Left colon (tissue), 2 donors: ENCODE measurements around the gene ANKRD36B. TPM values are rescaled to one million over a fixed set of nuclear protein-coding genes. Genes with fewer than 3 reads are reported as not detected.
"Not testable (repeated sequence)": the region's sequence is repeated elsewhere in the genome, so short reads cannot be mapped to it uniquely, and the experiment has no call there.

Experiments
- ATAC-seq: fragments of 200-7000 bp; cut with Tn5 transposase; one replicate; pipeline ENCODE4 v1.9.1; 2020; ENCODE audit warnings: mild to moderate bottlenecking, moderate library complexity
- DNase-seq, 2 donors: peaks; one replicate each; pipeline ENCODE4 v3.0.0-alpha.2; 2020
- intact Hi-C, 2 donors: fragments of 100-400 bp; cut with DNase I in 1 of 2; cut with micrococcal nuclease in 1 of 2; formaldehyde crosslinking; loops; one replicate each; pipeline versions ENCODE4 v1.11.2 to v1.14.0; 2022; cut with DNase I, micrococcal nuclease
- total RNA-seq, 2 donors: library from RNA; stranded (reverse); fragmentation: NEBNext Ultra II Directional; extraction: Animal tissue kit (Norgen Biotek cat#: 25700); gene quantifications; one replicate each; pipeline ENCODE4 v1.2.1, GENCODE V29; 2021
- donor health status: DM: no; HTN: no; CAD: no.
- donor health status: DM: yes; HTN: yes; CAD: no.

Gene ANKRD36B
- total RNA-seq, 2 donors from 2014 or later, result 22.1 to 23.5 TPM

DNA sequence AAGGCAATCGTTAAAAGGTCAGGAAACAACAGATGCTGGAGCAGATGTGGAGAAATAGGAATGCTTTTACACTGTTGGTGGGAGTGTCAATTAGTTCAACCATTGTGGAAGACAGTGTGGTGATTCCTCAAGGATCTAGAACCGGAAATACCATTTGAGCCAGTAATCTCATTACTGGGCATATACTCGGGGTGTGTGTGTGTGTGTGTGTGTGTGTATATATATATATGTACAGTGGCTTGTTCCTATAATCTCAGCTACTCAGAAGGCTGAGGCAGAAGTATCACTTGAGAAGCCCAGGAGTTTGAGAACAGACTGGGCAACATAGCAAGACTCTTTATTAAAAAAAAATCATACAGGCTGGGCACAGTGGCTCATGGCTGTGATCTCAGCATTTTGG is 24.0 kb downstream of the ANKRD36B start:
- intact Hi-C loops, ATAC-seq, DNase-seq: not testable (repeated sequence)

DNA sequence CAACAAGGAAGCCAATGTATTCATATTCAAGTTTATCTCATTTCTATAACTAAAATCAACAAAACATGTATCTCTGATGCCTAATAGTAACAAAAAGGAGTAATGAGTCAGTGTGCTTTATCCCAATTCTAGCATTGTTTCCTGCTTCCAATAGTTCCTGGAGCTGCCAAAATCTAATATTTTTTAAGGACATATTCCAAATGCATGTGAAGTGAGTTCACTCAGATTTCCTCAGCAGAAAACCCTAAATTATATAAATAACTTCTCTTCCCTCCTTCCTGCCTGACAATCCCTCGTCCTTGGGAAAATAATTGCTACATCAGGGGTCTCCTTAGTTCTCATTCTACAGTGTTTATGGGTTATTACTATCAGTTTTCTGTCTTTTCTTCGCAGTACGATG is 37.3 kb downstream of the ANKRD36B start:
- intact Hi-C loops, DNase-seq, ATAC-seq: not testable (repeated sequence)

- DNase-seq, ATAC-seq, intact Hi-C loops: not testable (repeated sequence)
Measured at GRCh38 chr2:97550498-97550897, 39.2 kb downstream of the ANKRD36B start.

DNA sequence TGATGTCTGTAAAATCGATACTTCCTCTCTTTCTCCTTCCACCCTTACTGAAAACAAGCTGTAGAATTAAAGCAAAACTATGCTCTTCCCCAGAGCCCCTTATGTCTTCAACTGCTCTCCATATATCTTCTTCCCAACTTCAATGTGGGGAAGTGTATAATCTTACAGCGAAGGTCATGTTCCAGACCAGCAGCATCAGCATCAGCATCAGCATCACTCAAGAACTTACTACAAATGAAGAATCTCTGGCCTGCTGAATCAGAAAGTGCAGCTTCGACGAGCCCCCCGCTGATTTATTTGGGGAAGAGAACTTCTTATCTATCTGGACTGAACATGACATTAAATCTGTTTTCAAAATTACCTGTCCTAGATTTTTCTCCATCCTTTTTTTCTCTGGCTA is 40.6 kb downstream of the ANKRD36B start:
- intact Hi-C loops, ATAC-seq, DNase-seq: not testable (repeated sequence)

DNA sequence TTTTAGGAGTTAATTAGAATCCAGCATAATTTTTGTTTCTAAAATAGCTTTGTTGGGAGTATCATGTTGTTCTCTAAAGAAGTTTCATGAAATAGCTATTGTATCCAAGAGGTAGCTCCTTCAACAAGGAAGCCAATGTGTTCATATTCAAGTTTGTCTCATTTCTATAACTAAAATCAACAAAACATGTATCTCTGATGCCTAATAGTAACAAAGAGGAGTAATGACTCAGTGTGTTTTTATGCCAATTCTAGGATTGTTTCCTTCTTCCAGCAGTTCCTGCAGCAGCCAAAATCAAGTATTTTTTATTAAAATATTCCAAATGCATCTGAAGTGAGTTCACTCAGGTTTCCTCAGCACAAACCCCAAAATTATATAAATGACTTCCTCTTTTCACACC is 41.1 kb downstream of the ANKRD36B start:
- intact Hi-C loops, ATAC-seq, DNase-seq: not testable (repeated sequence)

DNA sequence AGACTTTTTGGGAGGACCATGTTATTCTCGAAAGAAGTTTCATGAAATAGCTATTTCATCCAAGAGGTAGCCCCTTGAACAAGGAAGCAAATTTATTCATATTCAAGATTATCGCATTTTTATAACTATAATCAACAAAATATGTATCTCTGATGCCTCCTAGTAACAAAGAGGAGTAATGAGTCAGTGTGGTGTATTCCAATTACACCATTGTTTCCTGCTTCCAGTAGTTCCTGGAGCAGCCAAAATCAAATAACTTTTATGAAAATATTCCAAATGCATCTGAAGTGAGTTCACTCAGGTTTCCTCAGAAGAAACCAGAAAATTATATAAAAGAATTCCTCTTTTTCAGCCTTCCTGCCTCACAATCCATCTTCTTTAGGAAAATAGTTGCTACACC is 43.0 kb downstream of the ANKRD36B start:
- no peak for DNase-seq

GRCh38 chr2:97544911-97545310 is 44.8 kb downstream of the ANKRD36B start:
- DNase-seq, ATAC-seq, intact Hi-C loops: not testable (repeated sequence)

More for the DNA sequence above, 43.0 kb downstream of the ANKRD36B start:
- no peak for ATAC-seq
- intact Hi-C loops, result no loop called here

DNA sequence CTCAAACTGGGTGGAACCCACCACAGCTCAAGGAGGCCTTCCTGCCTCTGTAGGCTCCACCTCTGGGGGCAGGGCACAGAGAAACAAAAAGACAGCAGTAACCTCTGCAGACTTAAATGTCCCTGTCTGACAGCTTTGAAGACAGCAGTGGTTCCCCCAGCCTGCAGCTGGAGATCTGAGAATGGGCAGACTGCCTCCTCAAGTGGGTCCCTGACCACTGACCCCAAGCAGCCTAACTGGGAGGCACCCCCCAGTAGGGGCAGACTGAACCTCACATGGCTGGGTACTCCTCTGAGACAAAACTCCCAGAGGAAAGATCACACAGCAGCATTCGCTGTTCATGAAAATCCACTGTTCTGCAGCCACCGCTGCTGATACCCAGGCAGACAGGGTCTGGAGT is 63.8 kb downstream of the ANKRD36B start:
- intact Hi-C loops, ATAC-seq, DNase-seq: not testable (repeated sequence)

- DNase-seq, intact Hi-C loops, ATAC-seq: not testable (repeated sequence)
Measured at GRCh38 chr2:97523816-97524215, 65.9 kb downstream of the ANKRD36B start.

- ATAC-seq, intact Hi-C loops, DNase-seq: not testable (repeated sequence)
Measured at GRCh38 chr2:97522916-97523555, 66.6 kb downstream of the ANKRD36B start.

GRCh38 chr2:97495651-97496050 is 94.0 kb downstream of the ANKRD36B start:
- intact Hi-C loops, result not testable (repeated sequence)

GRCh38 chr2:97490141-97490540 is 99.5 kb downstream of the ANKRD36B start:
- ATAC-seq, intact Hi-C loops: not testable (repeated sequence)
- peak in 1 of 2 donors; percentile 5 for DNase-seq

More at GRCh38 chr2:97495651-97496050, 94.0 kb downstream of the ANKRD36B start:
- not testable (repeated sequence) for DNase-seq, ATAC-seq

Other genes starting within 250 kb of the ANKRD36B start
- 100 to 1,000 TPM; 626 to 674 TPM for gene COX5B, start 56.2 kb upstream of the ANKRD36B start, total RNA-seq
- gene ACTR1B, start 74.2 kb upstream of the ANKRD36B start, total RNA-seq, result 10 to 100 TPM; 67.4 to 79.2 TPM
- 1 to 10 TPM; 7.2 to 7.8 TPM for gene C2orf92, start 79.8 kb upstream of the ANKRD36B start, total RNA-seq
- gene ZAP70, start 123.7 kb upstream of the ANKRD36B start, total RNA-seq, result 1 to 10 TPM; 2.8 to 2.9 TPM